Astrocyte (in vitro differentiated cells and primary cell): ENCODE results near the gene UST. TPM values are rescaled to one million over a fixed set of nuclear protein-coding genes. Genes with fewer than 3 reads are reported as not detected.

Experiments
- DNase-seq: peaks from one replicate; pipeline ENCODE4 v3.0.0-alpha.2; 2010; ENCODE audit warnings: low read depth
- FAIRE-seq: peaks from 2 replicates; lab custom pipeline; 2011; peaks lifted over from hg19 to GRCh38; lab: Jason Lieb, UNC
- H2AFZ ChIP-seq: 2 replicates; pipeline ENCODE4 v1.6.0; 2012; ENCODE audit warnings: low read depth, low read length, inconsistent platforms
- H3K27ac ChIP-seq: 2 replicates; pipeline ENCODE4 v1.5.1; 2011; ENCODE audit warnings: low read depth, low read length, inconsistent platforms
- H3K27me3 ChIP-seq: 2 replicates; pipeline ENCODE4 v1.6.0; 2011; ENCODE audit warnings: low read length, inconsistent platforms; ENCODE audit not compliant: insufficient read depth
- H3K36me3 ChIP-seq: 2 replicates; pipeline ENCODE4 v1.5.1; 2011; ENCODE audit warnings: low read length, inconsistent platforms; ENCODE audit not compliant: insufficient read depth
- H3K4me1 ChIP-seq: 2 replicates; pipeline ENCODE4 v1.5.1; 2011; ENCODE audit warnings: low read length, inconsistent platforms; ENCODE audit not compliant: insufficient read depth
- H3K4me2 ChIP-seq: 2 replicates; pipeline ENCODE4 v1.6.0; 2012; ENCODE audit warnings: low read length, inconsistent platforms
- H3K4me3 ChIP-seq: 2 replicates; pipeline ENCODE4 v1.5.1; 2011; ENCODE audit warnings: low read depth, mild to moderate bottlenecking, low read length, inconsistent platforms; ENCODE audit not compliant: insufficient read depth
- H3K79me2 ChIP-seq: 2 replicates; pipeline ENCODE4 v1.6.0; 2012; ENCODE audit warnings: mild to moderate bottlenecking, low read length, inconsistent platforms; ENCODE audit not compliant: insufficient read depth
- H3K9ac ChIP-seq: 2 replicates; pipeline ENCODE4 v1.6.0; 2012; ENCODE audit warnings: mild to moderate bottlenecking, low read length, inconsistent platforms
- H3K9me3 ChIP-seq: 2 replicates; pipeline ENCODE4 v1.5.1; 2012; ENCODE audit warnings: low read depth, mild to moderate bottlenecking, low read length, inconsistent platforms; ENCODE audit not compliant: insufficient read depth
- H4K20me1 ChIP-seq: 2 replicates; pipeline ENCODE4 v1.6.0; 2012; ENCODE audit warnings: low read length, inconsistent platforms; ENCODE audit not compliant: insufficient read depth
- H3K27ac Mint-ChIP-seq: one replicate; pipeline ENCODE4 v1.8.0; 2021; ENCODE audit warnings: mild to moderate bottlenecking, mixed read lengths; ENCODE audit not compliant: unreplicated experiment
- H3K27me3 Mint-ChIP-seq: one replicate; pipeline ENCODE4 v1.8.0; 2021; ENCODE audit warnings: low read depth, mixed read lengths; ENCODE audit not compliant: unreplicated experiment
- H3K36me3 Mint-ChIP-seq: one replicate; pipeline ENCODE4 v1.8.0; 2021; ENCODE audit warnings: low read depth, mixed read lengths; ENCODE audit not compliant: unreplicated experiment
- H3K4me1 Mint-ChIP-seq: one replicate; pipeline ENCODE4 v1.8.0; 2021; ENCODE audit warnings: low read depth, mixed read lengths; ENCODE audit not compliant: unreplicated experiment
- H3K4me3 Mint-ChIP-seq: one replicate; pipeline ENCODE4 v1.8.0; 2021; ENCODE audit warnings: mild to moderate bottlenecking, moderate library complexity, mixed read lengths; ENCODE audit not compliant: unreplicated experiment
- H3K9me3 Mint-ChIP-seq: one replicate; pipeline ENCODE4 v1.8.0; 2021; ENCODE audit warnings: mild to moderate bottlenecking, mixed read lengths; ENCODE audit not compliant: unreplicated experiment
- CTCF ChIP-seq: IDR thresholded peaks from 2 replicates; pipeline ENCODE4 v1.5.1; 2011; ENCODE audit warnings: low read depth, mild to moderate bottlenecking, inconsistent platforms, low read length, moderate library complexity; ENCODE audit not compliant: insufficient read depth
- EZH2 ChIP-seq: IDR thresholded peaks from 2 replicates; pipeline ENCODE4 v1.6.1; 2012; ENCODE audit warnings: mild to moderate bottlenecking, low read length, inconsistent platforms; ENCODE audit not compliant: insufficient read depth
- total RNA-seq: library from RNA; stranded (reverse); gene quantifications from 2 replicates; pipeline ENCODE4 v1.2.1, GENCODE V29; 2021

Gene UST
- total RNA-seq, 1 donor from 2014 or later: 15.3 TPM

GRCh38 chr6:149046164-149046821 lies 299.5 kb downstream of the UST start:
- no peaks in the 10 kb centered on the region for H4K20me1 ChIP-seq
- H3K4me1 ChIP-seq: peaks cover 26% of the 10 kb centered on the region
- no peak overlapping the region for H3K9ac ChIP-seq
- no peak overlapping the region for H3K27ac Mint-ChIP-seq
- H3K36me3 ChIP-seq: no peaks in the 10 kb centered on the region
- no peak overlapping the region for H3K4me3 Mint-ChIP-seq
- H3K36me3 Mint-ChIP-seq: peaks cover 3% of the 10 kb centered on the region
- H3K4me3 ChIP-seq: no peak overlapping the region
- H3K4me1 Mint-ChIP-seq: peaks cover 33% of the 10 kb centered on the region
- H2AFZ ChIP-seq: no peak overlapping the region
- H3K27me3 Mint-ChIP-seq: no peaks in the 10 kb centered on the region
- H3K27me3 ChIP-seq: no peaks in the 10 kb centered on the region
- no peaks in the 10 kb centered on the region for H3K79me2 ChIP-seq
- H3K9me3 ChIP-seq: no peaks in the 10 kb centered on the region
- H3K27ac ChIP-seq: no peak overlapping the region
- no peak for DNase-seq
- no peaks in the 10 kb centered on the region for H3K9me3 Mint-ChIP-seq
- peak overlapping the region; percentile 29 for H3K4me2 ChIP-seq
- no peak for FAIRE-seq
- no peak for TF ChIP-seq EZH2
- TF ChIP-seq CTCF: no peak

GRCh38 chr6:149046822-149047246 lies 300.0 kb downstream of the UST start:
- no peaks in the 10 kb centered on the region for H3K27me3 ChIP-seq
- H3K4me1 Mint-ChIP-seq: peaks cover 33% of the 10 kb centered on the region
- H3K36me3 ChIP-seq: no peaks in the 10 kb centered on the region
- no peak overlapping the region for H3K4me3 Mint-ChIP-seq
- H4K20me1 ChIP-seq: no peaks in the 10 kb centered on the region
- peaks cover 26% of the 10 kb centered on the region for H3K4me1 ChIP-seq
- H3K9ac ChIP-seq: no peak overlapping the region
- no peaks in the 10 kb centered on the region for H3K9me3 ChIP-seq
- peaks cover 3% of the 10 kb centered on the region for H3K36me3 Mint-ChIP-seq
- H3K27ac Mint-ChIP-seq: no peak overlapping the region
- FAIRE-seq (no peak), DNase-seq (peak; percentile 40)
- no peak overlapping the region for H3K4me3 ChIP-seq
- TF ChIP-seq CTCF (no peak), EZH2 (no peak)
- H3K9me3 Mint-ChIP-seq: no peaks in the 10 kb centered on the region
- H3K27ac ChIP-seq: no peak overlapping the region
- no peak overlapping the region for H2AFZ ChIP-seq
- no peaks in the 10 kb centered on the region for H3K79me2 ChIP-seq
- peak overlapping the region; percentile 29 for H3K4me2 ChIP-seq
- H3K27me3 Mint-ChIP-seq: no peaks in the 10 kb centered on the region

- H3K4me3 ChIP-seq: no peak overlapping the region
- TF ChIP-seq CTCF (no peak), EZH2 (no peak)
- H3K27ac Mint-ChIP-seq: peak overlapping the region; percentile 5
- no peaks in the 10 kb centered on the region for H3K79me2 ChIP-seq
- no peaks in the 10 kb centered on the region for H3K9me3 ChIP-seq
- H4K20me1 ChIP-seq: no peaks in the 10 kb centered on the region
- peak; percentile 37 for DNase-seq
- peaks cover 37% of the 10 kb centered on the region for H3K4me1 Mint-ChIP-seq
- H3K4me1 ChIP-seq: peaks cover 26% of the 10 kb centered on the region
- H3K9ac ChIP-seq: no peak overlapping the region
- H2AFZ ChIP-seq: no peak overlapping the region
- H3K9me3 Mint-ChIP-seq: peaks cover 2% of the 10 kb centered on the region
- peak overlapping the region; percentile 7 for H3K27ac ChIP-seq
- H3K4me2 ChIP-seq: peak overlapping the region; percentile 52
- H3K4me3 Mint-ChIP-seq: no peak overlapping the region
- peak; percentile 73 for FAIRE-seq
- H3K27me3 ChIP-seq: no peaks in the 10 kb centered on the region
- no peaks in the 10 kb centered on the region for H3K36me3 ChIP-seq
- H3K27me3 Mint-ChIP-seq: no peaks in the 10 kb centered on the region
- H3K36me3 Mint-ChIP-seq: no peaks in the 10 kb centered on the region
Observed at GRCh38 chr6:149049230-149049629, 302.4 kb downstream of the UST start.
